ENCODE data around the gene PDK2. TPM values are rescaled to one million over a fixed set of nuclear protein-coding genes. Genes with fewer than 3 reads are reported as not detected.

Gene PDK2
- total RNA-seq, 1 donor, result 10.1 TPM

DNA sequence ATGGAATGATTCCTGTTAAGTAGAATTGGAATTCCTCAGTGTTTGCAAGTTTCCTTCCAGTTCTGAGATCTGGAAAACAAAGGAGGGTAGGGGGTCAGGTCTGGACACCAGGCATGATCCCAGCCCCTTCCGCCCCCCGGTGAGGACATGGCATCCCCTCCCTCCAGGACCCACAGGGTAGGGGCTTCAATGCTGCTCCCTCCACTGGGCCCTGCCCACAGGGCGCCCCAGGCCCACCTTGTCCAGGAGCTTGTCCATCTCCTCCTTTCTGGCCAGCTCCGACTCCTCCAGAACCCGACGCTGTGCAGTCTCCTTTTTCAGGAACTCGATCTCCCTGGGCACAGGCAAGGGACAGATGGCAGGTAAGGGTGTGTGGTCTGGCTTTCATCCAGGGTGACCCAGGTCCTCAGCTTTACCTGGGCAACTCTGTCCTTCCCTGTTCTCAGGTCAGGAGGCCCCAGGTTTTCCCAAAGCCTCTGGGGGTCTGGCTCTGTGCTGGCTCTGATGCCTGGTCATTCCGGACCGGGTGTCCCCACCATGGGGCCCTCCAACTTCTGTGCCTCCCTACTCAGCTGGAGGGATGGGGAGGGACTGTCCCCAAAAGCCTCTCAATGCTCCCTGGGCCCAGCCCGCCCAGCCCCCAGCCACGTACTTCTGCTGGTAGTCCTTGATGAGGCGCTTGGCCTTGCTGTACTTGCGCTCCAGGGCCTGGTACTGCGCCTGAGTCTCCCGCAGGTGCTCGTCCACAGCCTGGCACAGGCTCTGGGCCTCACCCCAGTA lies 40.4 kb downstream of the PDK2 start:
- Histone ChIP-seq H3K4me1 (ENCODE audit: insufficient read depth, low read length) (peaks cover 24% of the 10 kb centered on the region), H3K27me3 (ENCODE audit: insufficient read depth, low read length) (peaks cover 4% of the 10 kb centered on the region), H3K4me3 (ENCODE audit: low read length) (no peak overlapping the region), H3K9me3 (ENCODE audit: low read depth, low read length) (no peaks in the 10 kb centered on the region)

DNA sequence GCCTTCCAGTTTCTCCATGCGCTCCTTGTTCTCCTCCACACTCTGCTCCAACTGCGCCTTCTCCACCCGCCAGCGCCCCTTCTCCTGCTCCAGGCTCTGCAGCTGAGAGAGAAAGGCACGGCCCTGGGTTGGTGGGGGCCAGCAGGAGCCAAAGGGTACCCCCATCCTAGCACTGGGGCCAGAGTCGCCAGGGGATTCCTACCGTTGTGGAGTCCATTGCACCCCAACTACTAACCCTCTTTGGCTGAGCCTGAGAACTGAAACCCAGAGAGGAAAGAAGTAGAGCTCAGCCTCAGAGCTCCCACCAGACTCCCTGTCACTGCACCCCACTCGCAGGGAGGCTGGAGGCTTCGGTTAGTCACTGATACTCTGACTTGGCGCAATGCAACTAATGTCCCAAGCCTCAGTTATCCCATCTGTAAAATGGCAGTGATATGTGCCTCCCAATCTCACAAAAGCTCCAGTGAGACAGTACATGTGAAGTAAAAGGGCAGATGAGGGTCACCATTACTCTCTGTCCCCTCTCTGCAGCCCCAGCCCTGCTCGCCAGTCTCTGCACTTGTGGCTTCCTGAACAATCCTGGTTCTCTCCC lies 41.0 kb downstream of the PDK2 start:
- H3K27me3 ChIP-seq (ENCODE audit: insufficient read depth, low read length), result no peaks in the 10 kb centered on the region
- no peaks in the 10 kb centered on the region for H3K9me3 ChIP-seq (ENCODE audit: low read depth, low read length)
- no peak overlapping the region for H3K4me3 ChIP-seq (ENCODE audit: low read length)
- peaks cover 24% of the 10 kb centered on the region for H3K4me1 ChIP-seq (ENCODE audit: insufficient read depth, low read length)

DNA sequence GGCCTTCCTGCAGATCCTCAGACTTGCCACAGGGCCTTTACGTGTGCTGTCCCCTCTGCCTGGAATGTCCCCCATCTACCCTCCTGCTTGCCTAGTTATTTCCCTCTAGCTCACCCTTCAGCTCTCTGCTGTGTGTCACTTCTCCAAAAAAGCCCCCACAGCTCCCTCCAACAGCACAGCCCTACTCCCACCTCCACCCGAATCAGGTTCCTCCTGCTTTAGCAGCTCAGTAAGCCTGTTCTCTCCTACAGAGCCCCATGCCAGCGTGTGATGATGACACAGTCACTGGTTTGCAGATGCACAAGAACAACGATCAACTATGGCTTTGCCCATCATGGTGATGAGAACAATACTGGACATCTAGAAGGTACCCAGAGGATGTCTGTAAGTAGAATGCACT lies 41.9 kb downstream of the PDK2 start:
- no peaks in the 10 kb centered on the region for H3K27me3 ChIP-seq (ENCODE audit: insufficient read depth, low read length)
- no peaks in the 10 kb centered on the region for H3K9me3 ChIP-seq (ENCODE audit: low read depth, low read length)
- H3K4me1 ChIP-seq (ENCODE audit: insufficient read depth, low read length), result peaks cover 32% of the 10 kb centered on the region
- no peak overlapping the region for H3K4me3 ChIP-seq (ENCODE audit: low read length)

DNA sequence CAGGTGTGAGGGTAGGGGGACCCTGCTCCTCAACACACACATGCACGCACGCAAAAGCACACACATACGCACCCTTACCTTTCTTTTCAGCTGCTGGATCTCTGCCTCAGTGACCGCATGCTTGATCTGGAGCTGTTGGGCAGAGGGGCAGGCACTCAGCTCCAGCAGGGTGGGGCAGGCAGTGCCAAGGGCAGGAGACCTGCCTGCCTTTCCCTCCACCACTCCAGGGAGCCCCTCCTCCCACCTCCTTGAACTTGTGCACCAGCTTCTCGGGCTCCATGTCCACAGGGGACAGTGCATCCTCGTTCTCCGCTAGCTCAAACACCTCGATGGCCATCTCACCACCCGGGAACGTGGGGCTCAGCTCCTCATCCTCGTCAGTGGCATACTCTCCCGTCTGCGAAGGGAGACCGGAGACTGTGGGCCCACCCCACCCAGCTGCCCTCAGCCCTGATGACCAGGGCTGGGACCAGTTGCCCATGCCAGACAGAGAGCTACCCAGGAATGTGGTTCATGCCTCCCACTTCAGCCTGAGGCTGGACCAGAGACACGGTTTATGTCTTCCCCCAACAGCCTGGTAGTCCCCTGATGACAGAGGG lies 44.1 kb downstream of the PDK2 start:
- H3K27me3 ChIP-seq (ENCODE audit: insufficient read depth, low read length), result no peaks in the 10 kb centered on the region
- peaks cover 53% of the 10 kb centered on the region for H3K4me1 ChIP-seq (ENCODE audit: insufficient read depth, low read length)
- no peaks in the 10 kb centered on the region for H3K9me3 ChIP-seq (ENCODE audit: low read depth, low read length)
- no peak overlapping the region for H3K4me3 ChIP-seq (ENCODE audit: low read length)

DNA sequence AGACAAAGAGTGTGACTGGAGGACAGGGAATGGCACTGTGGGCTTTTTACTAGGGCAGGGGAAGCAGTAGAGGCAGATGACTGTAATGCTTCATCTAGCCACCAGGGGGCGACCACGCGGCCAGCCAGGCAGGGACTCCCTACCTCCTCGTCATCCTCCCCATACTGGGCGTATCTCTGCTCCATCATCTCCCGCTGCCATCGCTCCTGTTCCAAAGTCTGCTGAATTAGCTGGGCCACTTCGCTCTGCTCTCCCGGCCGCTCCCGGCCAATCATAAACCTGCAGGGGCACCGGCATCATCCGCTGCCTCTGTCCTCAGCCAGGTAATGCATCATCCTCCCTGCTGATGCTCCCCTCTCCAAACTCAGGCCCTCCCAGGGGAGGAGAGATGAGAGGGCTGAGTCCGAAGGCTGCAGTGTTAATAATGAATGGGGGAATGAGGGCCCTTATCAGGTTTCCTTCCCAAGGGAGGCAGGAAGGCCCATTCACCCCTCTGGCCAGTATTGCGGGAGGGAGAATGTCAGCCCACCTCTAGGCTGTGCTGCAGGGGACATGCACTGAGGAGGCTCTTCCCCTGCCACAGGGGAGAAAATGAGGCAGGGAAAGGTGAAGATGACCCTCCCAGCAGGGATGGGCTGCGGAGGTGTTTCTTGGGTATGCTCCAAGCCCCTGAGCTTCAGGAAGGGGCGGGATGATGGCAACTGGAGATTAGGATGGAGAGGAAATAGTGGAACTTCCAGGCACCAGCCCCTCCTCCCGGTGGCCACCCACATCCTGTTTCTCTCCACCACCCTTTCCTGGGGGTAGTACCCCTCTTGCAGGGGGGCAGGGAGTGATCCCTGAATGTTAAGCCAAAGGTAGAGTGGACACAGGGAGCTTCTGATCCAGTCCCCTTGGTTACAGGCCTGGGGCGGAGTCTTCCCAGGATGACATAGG lies 45.1 kb downstream of the PDK2 start:
- H3K4me3 ChIP-seq (ENCODE audit: low read length), result no peak overlapping the region
- H3K9me3 ChIP-seq (ENCODE audit: low read depth, low read length), result no peaks in the 10 kb centered on the region
- H3K4me1 ChIP-seq (ENCODE audit: insufficient read depth, low read length), result peaks cover 62% of the 10 kb centered on the region
- no peaks in the 10 kb centered on the region for H3K27me3 ChIP-seq (ENCODE audit: insufficient read depth, low read length)

DNA sequence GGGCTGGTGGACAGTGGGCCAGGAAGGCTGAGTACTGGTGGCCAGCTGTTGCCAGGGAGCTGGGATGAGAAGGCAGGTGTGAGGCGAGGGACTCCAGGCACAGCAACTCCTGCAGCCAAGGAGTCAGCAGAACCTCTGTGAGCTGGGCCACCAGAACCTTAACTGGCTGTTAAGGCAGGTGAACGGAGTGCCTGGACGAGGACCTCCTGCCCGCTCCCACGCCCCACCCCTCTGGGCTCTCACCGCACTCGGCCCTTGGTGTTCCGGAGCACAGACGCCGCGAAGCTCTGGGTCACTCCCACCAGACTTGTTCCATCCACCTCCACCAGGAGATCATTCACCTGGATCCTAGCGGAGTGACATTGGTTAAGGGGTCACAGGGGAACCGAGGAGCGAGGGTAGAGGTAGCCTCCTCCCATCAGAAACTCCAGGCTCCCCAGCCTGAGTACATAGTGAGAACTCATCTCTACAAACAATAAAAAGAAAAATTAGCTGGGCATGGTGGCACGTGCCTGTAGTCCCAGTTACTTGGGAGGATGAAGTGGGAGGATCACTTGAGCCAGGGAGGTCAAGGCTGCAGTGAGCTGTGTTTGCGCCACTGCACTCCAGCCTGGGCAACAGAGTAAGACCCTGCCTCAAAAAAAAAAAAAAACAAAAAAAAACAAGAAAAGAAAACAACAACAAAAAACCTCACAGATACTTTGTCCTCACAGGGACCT lies 46.0 kb downstream of the PDK2 start:
- H3K9me3 ChIP-seq (ENCODE audit: low read depth, low read length), result no peaks in the 10 kb centered on the region
- no peak overlapping the region for H3K4me3 ChIP-seq (ENCODE audit: low read length)
- H3K4me1 ChIP-seq (ENCODE audit: insufficient read depth, low read length), result peaks cover 72% of the 10 kb centered on the region
- H3K27me3 ChIP-seq (ENCODE audit: insufficient read depth, low read length), result no peaks in the 10 kb centered on the region

DNA sequence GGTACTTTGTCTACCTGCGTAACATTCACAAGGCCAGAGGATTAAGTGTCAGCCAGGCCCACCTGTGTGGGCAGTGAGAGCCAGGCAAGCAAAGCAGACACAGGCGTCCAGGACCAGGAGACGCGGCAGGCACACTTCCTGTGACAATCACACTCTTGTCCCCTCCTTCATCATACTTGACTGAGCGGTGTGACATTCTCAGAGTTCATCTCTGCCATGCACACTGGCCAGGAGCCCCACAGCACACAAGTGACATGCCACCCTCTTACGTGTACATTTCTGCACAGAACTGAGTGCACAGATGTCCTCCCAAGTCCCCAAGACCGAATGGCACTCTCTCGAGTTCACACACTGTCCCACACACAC lies 46.6 kb downstream of the PDK2 start:
- Histone ChIP-seq H3K4me3 (ENCODE audit: low read length) (no peak overlapping the region), H3K4me1 (ENCODE audit: insufficient read depth, low read length) (peaks cover 77% of the 10 kb centered on the region), H3K27me3 (ENCODE audit: insufficient read depth, low read length) (no peaks in the 10 kb centered on the region), H3K9me3 (ENCODE audit: low read depth, low read length) (no peaks in the 10 kb centered on the region)

DNA sequence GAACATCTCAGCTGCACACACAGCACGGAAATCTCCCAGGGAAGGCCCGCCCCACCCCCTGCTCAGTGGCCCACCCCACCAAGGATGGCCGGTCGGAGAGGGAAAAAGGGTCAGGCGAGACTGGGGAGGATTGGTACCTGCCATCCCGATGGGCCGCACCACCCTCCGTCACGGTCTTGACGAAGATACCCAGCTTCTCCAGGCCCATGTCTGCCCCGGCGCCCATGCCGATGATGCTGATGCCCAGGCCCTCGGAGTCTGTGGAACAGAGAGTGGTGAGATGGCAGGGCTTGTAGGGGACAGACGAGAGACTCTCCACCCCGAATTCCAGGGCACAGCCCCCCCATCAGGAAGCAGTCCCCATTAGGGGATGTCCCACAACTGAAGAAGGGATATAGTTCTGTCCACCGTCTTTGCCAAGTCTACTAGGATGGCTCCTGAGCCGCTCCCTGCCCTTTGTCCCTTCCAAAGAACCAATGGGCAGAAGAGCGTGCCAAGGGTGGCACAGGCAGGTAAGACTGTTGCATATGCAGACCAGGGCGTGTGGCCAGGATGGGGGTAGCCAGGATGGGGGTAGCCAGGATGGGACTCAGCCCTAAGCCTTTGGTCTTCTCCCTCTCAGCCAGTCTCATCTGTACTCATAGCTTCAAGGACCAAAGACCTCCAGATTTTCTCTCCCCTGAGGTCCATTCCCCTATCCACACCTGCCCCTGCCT lies 48.5 kb downstream of the PDK2 start:
- H3K9me3 ChIP-seq (ENCODE audit: low read depth, low read length), result no peaks in the 10 kb centered on the region

DNA sequence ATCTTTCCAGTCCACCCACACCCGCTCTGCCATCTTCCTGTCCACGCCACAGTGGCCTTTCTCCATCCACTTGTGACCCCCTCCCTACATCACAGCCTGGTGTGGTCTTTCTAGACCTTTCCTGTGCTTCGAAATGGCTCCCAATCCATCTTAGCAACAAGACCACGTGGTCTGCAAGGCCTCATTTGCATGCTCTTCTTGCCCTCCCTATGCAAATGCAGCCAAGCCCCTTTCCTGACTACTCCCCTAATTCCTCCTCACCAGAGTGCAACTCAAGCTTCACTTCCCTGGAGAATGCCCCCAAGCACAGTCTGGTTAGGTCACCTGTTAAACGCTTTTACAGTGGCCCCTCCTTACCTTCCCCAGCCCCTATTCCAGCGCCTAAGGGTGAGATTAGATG lies 49.2 kb downstream of the PDK2 start:
- H3K27me3 ChIP-seq (ENCODE audit: insufficient read depth, low read length), result no peaks in the 10 kb centered on the region
- no peak overlapping the region for H3K4me3 ChIP-seq (ENCODE audit: low read length)

More for the DNA sequence above, 48.5 kb downstream of the PDK2 start:
- Histone ChIP-seq H3K4me3 (ENCODE audit: low read length) (no peak overlapping the region), H3K4me1 (ENCODE audit: insufficient read depth, low read length) (peaks cover 92% of the 10 kb centered on the region), H3K27me3 (ENCODE audit: insufficient read depth, low read length) (no peaks in the 10 kb centered on the region)

DNA sequence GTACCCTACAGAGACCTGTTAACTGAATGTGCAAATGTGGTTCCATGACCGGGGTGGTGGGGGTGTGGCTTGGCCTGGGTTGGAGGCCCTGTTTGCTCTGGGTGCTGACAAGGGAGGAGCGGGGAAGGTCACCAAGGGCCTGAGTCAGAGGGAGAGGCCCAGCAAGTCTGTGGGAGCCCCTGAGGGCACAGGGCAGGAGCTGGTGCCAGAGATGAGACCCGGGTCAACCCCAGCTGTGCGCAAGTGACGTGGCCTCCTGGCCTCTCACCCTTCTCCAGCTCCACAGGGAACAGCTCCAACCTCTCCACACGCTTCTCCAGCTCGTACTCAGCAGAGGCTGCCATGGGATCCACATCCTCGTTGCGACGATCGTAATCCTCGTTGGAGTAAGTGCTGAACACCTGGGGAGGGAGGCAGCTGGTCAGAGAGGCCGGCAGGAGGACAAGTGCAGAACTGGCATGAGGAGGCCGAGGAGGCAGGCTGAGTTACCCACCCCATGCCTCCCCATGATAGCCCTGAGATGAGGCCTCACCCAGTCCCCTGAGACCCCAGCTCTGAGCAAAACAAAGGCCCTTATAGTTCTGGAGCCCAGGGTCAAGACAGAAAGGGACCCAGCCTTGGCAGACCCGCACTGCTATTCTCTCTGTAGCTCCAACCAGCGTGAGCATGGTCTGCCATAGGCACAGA lies 49.8 kb downstream of the PDK2 start:
- Histone ChIP-seq H3K4me1 (ENCODE audit: insufficient read depth, low read length) (peaks cover 80% of the 10 kb centered on the region), H3K27me3 (ENCODE audit: insufficient read depth, low read length) (no peaks in the 10 kb centered on the region), H3K4me3 (ENCODE audit: low read length) (no peak overlapping the region), H3K9me3 (ENCODE audit: low read depth, low read length) (no peaks in the 10 kb centered on the region)

More for the DNA sequence above, 49.2 kb downstream of the PDK2 start:
- Histone ChIP-seq H3K4me1 (ENCODE audit: insufficient read depth, low read length) (peaks cover 87% of the 10 kb centered on the region), H3K9me3 (ENCODE audit: low read depth, low read length) (no peaks in the 10 kb centered on the region)

DNA sequence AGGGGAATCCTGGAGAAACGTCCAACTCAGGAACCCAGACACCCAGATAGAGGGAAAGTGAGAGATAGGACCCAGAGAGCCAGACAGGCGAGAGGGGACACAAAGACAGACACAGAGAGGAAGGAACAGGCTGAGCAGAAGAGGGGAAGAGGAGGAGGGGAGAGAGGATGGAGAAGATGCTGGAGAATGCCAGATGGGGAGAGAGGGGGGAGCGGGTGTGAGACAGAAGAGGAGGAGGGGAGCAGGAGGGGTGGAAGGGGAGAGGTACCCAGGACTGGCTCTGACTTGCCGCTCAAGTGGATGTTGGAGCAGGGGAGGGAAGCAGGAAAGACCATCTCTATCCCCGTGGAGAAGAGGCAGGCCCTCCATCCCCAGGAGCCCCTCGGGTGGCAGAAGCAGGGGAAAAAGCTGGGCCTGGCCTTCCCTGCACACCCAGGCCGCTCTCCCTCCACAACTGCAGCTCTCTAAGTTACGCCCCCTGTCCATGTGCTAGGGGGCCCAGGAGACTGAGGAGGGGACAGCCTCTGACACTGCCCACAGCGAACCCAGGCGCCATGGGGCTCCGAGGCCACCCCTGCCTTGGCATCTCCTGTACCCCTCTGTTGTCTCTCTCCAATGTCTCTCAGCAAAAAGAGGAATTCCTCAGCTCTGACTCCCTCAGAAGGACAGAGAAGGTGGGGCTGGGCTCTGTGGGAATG lies 50.5 kb downstream of the PDK2 start:
- Histone ChIP-seq H3K27me3 (ENCODE audit: insufficient read depth, low read length) (no peaks in the 10 kb centered on the region), H3K4me1 (ENCODE audit: insufficient read depth, low read length) (peaks cover 73% of the 10 kb centered on the region), H3K4me3 (ENCODE audit: low read length) (no peak overlapping the region), H3K9me3 (ENCODE audit: low read depth, low read length) (no peaks in the 10 kb centered on the region)

DNA sequence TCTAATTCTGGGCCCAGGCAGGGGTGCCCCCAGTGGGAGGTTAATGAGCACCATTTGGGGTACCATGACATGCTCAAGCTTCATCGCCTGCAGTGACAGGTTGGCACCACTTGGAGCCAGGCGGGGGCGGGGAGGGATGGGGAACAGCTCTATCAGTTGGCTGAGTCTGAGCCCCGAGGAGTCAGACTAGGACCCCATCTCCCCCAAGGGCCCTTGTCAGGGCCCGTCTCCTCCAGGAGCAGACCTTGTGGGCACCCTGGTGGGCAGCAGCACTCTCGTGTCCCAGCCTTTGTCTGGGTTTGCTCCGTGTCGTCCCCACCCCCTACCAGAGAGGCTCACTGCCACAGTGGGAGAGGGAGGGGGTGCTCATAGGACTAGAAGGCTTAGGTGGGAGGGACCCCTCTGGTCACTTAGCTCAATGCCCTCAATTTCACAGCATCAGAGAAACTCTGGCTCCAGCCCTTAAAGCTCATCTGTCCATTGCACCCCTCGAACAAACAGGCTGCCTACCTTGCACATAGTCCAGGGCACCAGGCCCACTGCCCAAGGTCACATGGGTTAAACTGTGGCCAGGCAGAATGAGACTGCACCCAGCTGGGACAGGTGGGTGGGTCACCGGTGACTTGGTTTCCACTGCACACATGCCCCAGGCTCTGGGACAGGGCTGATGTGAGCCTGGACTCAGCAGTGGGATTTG lies 51.2 kb downstream of the PDK2 start:
- H3K27me3 ChIP-seq (ENCODE audit: insufficient read depth, low read length), result no peaks in the 10 kb centered on the region
- peaks cover 66% of the 10 kb centered on the region for H3K4me1 ChIP-seq (ENCODE audit: insufficient read depth, low read length)
- no peaks in the 10 kb centered on the region for H3K9me3 ChIP-seq (ENCODE audit: low read depth, low read length)
- H3K4me3 ChIP-seq (ENCODE audit: low read length), result peak overlapping the region; percentile 91

All from mononuclear cell (primary cell).